Prostate gland (tissue), 2 donors: ENCODE results near the gene DPYD.

Source experiments
- POLR2A ChIP-seq: fragments of 450-650 bp; IDR thresholded peaks from one replicate; pipeline ENCODE4 v1.6.1; 2016; ENCODE audit warnings: antibody characterized with exemption, mild to moderate bottlenecking
- TF ChIP-seq, protein P1 (sequence below), 4 experiments: fragments of 200-600 bp in 2 of 4; fragments of 450-650 bp in 2 of 4; sonication (generic) in 2 of 4; IDR thresholded peaks; 1 replicate in 3 of 4; 2 replicates in 1 of 4; pipeline ENCODE4 v1.5.1; 2016 to 2019; ENCODE audit warnings: antibody characterized with exemption in 4 of 4, mild to moderate bottlenecking in 2 of 4, moderate library complexity in 2 of 4

DNA sequence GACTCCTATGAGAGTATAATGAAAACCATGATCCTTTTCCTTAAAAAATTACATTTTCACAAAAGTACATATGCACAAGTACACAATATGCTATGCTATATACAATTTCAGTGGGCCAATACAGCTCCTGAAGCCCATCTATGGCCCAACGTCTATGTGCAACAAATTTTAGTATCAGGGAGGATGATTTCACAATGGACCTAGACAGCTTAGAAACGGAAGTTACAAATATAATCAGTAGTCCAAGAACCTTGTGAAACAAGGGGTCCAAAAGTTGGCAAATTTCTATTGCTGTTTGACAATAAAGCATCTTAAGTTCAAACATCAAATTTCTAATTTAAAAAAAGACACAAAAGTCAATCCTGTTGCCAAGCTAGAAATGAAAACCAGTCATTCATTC is 87.0 kb downstream of the DPYD start:
- TF ChIP-seq, protein P1, sequence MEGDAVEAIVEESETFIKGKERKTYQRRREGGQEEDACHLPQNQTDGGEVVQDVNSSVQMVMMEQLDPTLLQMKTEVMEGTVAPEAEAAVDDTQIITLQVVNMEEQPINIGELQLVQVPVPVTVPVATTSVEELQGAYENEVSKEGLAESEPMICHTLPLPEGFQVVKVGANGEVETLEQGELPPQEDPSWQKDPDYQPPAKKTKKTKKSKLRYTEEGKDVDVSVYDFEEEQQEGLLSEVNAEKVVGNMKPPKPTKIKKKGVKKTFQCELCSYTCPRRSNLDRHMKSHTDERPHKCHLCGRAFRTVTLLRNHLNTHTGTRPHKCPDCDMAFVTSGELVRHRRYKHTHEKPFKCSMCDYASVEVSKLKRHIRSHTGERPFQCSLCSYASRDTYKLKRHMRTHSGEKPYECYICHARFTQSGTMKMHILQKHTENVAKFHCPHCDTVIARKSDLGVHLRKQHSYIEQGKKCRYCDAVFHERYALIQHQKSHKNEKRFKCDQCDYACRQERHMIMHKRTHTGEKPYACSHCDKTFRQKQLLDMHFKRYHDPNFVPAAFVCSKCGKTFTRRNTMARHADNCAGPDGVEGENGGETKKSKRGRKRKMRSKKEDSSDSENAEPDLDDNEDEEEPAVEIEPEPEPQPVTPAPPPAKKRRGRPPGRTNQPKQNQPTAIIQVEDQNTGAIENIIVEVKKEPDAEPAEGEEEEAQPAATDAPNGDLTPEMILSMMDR (IDR thresholded peaks at IDR 0.05), result no peak
- TF ChIP-seq POLR2A, result no peak
